Measurements from ENCODE around the gene SLC39A1.

DNA sequence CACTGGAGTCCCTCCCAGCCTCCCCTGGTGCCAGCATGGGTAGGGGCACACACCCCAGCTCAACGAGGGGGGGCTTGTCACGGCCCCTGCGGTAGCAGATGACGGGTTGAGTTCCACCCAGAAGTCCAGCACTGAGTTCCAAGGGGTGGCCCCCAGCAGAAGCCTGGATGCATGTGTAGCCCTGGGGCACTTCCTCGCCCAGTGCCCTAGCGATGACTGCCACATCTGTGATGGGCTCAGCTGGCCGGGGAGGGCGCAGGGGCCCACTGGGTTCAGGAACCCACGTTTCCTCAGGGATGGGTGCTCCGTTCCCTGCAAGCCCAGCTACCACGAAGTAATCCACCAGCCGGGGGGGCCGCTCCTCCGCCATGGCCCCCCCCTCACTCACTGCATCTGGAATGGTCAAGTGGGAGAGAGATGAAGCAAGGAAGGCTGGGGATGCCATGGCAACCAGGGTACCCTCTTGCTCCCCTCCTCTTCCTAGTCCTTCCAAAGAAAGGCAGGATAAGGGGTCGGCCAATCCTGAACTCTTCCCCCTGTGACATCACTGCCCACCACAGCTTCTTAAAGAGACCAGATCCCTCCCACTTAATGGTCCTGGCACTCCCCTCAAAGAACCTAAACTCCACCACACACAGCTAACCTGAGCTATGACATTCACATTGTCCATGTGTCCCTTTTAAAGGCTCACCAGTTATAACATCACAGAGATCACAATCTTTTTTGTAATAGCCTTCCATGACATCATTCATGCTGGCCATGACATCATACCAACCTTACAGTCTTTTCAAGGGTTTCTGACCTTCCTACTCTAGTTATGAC lies 19.1 kb downstream of the SLC39A1 start:
- TF ChIP-seq, protein P1, sequence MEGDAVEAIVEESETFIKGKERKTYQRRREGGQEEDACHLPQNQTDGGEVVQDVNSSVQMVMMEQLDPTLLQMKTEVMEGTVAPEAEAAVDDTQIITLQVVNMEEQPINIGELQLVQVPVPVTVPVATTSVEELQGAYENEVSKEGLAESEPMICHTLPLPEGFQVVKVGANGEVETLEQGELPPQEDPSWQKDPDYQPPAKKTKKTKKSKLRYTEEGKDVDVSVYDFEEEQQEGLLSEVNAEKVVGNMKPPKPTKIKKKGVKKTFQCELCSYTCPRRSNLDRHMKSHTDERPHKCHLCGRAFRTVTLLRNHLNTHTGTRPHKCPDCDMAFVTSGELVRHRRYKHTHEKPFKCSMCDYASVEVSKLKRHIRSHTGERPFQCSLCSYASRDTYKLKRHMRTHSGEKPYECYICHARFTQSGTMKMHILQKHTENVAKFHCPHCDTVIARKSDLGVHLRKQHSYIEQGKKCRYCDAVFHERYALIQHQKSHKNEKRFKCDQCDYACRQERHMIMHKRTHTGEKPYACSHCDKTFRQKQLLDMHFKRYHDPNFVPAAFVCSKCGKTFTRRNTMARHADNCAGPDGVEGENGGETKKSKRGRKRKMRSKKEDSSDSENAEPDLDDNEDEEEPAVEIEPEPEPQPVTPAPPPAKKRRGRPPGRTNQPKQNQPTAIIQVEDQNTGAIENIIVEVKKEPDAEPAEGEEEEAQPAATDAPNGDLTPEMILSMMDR (IDR thresholded peaks at IDR 0.05; ENCODE audit: extremely low read depth in 1 of 2, insufficient read depth in 1 of 2, low read depth in 1 of 2, low read length in 2 of 2), result no peak
- TF ChIP-seq EZH2 (IDR thresholded peaks at IDR 0.05; ENCODE audit: borderline replicate concordance, low read depth, low read length, severe bottlenecking) (no peak), POLR2A (IDR thresholded peaks at IDR 0.05; ENCODE audit: low read depth, low read length) (no peak)
